Neural progenitor cell (in vitro differentiated cells): Measurements from ENCODE around the gene FBXW5. TPM values are rescaled to one million over a fixed set of nuclear protein-coding genes. Genes with fewer than 3 reads are reported as not detected.

ENCODE experiments used
- DNase-seq: peaks from one replicate; pipeline ENCODE4 v3.0.0-alpha.2; 2016; ENCODE audit warnings: low spot score
- H2AFZ ChIP-seq: fragments of 200-600 bp; sonication (generic); replicated peaks from 2 replicates; pipeline ENCODE4 v1.6.1; 2016; ENCODE audit warnings: antibody characterized with exemption
- H3F3A ChIP-seq: fragments of 200-600 bp; sonication (generic); 2 replicates; pipeline ENCODE4 v1.6.1; 2016; ENCODE audit warnings: antibody characterized with exemption, low read depth
- H3K27ac ChIP-seq: fragments of 200-600 bp; sonication (generic); 2 replicates; pipeline ENCODE4 v1.5.1; 2016; ENCODE audit warnings: mild to moderate bottlenecking
- H3K27me3 ChIP-seq: fragments of 200-600 bp; sonication (generic); 2 replicates; pipeline ENCODE4 v1.6.1; 2016; ENCODE audit warnings: mild to moderate bottlenecking, moderate library complexity
- H3K36me3 ChIP-seq: fragments of 200-600 bp; sonication (generic); 2 replicates; pipeline ENCODE4 v1.5.1; 2016
- H3K4me1 ChIP-seq: fragments of 200-600 bp; sonication (generic); 2 replicates; pipeline ENCODE4 v1.6.1; 2016; ENCODE audit warnings: mixed run types
- H3K4me2 ChIP-seq: fragments of 200-600 bp; sonication (generic); 2 replicates; pipeline ENCODE4 v1.6.1; 2016
- H3K4me3 ChIP-seq: fragments of 200-600 bp; sonication (generic); 2 replicates; pipeline ENCODE4 v1.5.1; 2016
- H3K79me2 ChIP-seq: fragments of 200-600 bp; sonication (generic); 2 replicates; pipeline ENCODE4 v1.6.1; 2016; ENCODE audit warnings: low read depth
- H3K9ac ChIP-seq: fragments of 200-600 bp; sonication (generic); 2 replicates; pipeline ENCODE4 v1.6.1; 2016
- H3K9me3 ChIP-seq: fragments of 200-600 bp; sonication (generic); 2 replicates; pipeline ENCODE4 v1.5.1; 2016; ENCODE audit warnings: low read depth
- H4K20me1 ChIP-seq: fragments of 200-600 bp; sonication (generic); 2 replicates; pipeline ENCODE4 v1.6.1; 2016; ENCODE audit warnings: low read depth
- H3K27ac Mint-ChIP-seq: 3 replicates; pipeline ENCODE4 v1.8.0; 2021; ENCODE audit warnings: mixed read lengths
- H3K27me3 Mint-ChIP-seq: 2 replicates; pipeline ENCODE4 v1.8.0; 2022; ENCODE audit warnings: low read depth, mild to moderate bottlenecking, inconsistent platforms, moderate library complexity, mixed read lengths; ENCODE audit not compliant: insufficient read depth
- H3K36me3 Mint-ChIP-seq: 3 replicates; pipeline ENCODE4 v1.8.0; 2021; ENCODE audit warnings: mixed read lengths
- H3K4me1 Mint-ChIP-seq: 3 replicates; pipeline ENCODE4 v1.8.0; 2021; ENCODE audit warnings: mixed read lengths
- H3K4me3 Mint-ChIP-seq: 3 replicates; pipeline ENCODE4 v1.8.0; 2021; ENCODE audit warnings: mild to moderate bottlenecking, moderate library complexity, mixed read lengths
- H3K9me3 Mint-ChIP-seq: 3 replicates; pipeline ENCODE4 v1.8.0; 2020; ENCODE audit warnings: mixed read lengths
- EZH2 ChIP-seq: fragments of 200-600 bp; sonication (generic); IDR thresholded peaks from 2 replicates; pipeline ENCODE4 v1.6.1; 2017; ENCODE audit warnings: antibody characterized with exemption, mild to moderate bottlenecking, moderate library complexity
- EZH2phosphoT487 ChIP-seq: fragments of 200-600 bp; sonication (generic); IDR thresholded peaks from 2 replicates; pipeline ENCODE4 v1.6.1; 2017; ENCODE audit warnings: antibody characterized with exemption
- total RNA-seq: library from RNA; depleted of rRNA; stranded (reverse); fragments of >200 nt; gene quantifications from 2 replicates; pipeline ENCODE4 v1.2.3, GENCODE V29; 2015; ENCODE audit warnings: low replicate concordance
- TF ChIP-seq, protein P1 (sequence below): fragments of 200-600 bp; sonication (generic); IDR thresholded peaks from 2 replicates; pipeline ENCODE4 v1.5.1; 2017; ENCODE audit warnings: antibody characterized with exemption, mild to moderate bottlenecking

The FBXW5 gene
- total RNA-seq, 1 donor from 2014 or later = 21.5 TPM

DNA sequence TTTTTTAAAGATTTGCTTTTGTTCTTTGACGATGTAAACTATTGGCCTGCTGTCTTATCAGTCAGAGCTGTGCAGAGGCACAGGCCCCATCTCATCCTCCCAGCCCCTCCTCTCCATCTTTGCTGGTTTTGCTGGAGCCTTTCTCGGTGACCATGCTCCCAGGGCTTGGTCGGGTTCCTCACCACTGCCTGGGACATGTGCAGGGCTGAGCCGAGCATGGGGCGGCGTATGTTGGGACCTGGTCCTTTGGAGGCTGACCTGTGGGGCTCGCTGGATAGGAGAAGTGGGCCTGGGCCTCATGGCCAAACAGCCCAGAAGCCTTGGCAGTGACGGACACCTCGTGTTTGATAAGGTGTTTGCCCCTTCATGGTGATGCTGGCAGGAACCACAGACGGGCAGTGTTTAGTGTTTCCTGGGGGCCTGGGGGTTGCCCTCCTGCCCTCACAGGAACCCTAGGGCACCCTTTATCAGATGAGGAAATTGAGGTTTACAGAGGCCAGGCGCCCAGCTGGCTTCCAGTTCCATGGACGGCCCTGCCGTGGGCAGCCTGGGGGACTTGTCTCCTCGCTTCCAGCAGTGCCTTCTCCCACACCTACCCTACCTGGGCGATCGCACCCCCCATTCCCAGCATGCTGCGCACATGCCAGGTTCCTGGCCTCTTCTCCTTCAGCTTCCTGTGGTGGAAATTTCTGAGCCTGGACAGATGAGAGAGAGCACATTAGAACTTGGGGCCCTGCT is 30.7 kb downstream of the FBXW5 start:
- Mint-ChIP-seq H3K27me3 (no peaks in the 10 kb centered on the region), H3K9me3 (no peaks in the 10 kb centered on the region), H3K27ac (no peak overlapping the region), H3K36me3 (peaks cover 10% of the 10 kb centered on the region), H3K4me1 (no peaks in the 10 kb centered on the region), H3K4me3 (no peak overlapping the region)
- Histone ChIP-seq H3K4me2 (no peak overlapping the region), H3K9me3 (no peaks in the 10 kb centered on the region), H3K79me2 (no peaks in the 10 kb centered on the region), H3F3A (no peaks in the 10 kb centered on the region), H4K20me1 (no peaks in the 10 kb centered on the region), H3K27ac (no peak overlapping the region), H3K9ac (no peak overlapping the region), H3K4me1 (no peaks in the 10 kb centered on the region), H3K27me3 (no peaks in the 10 kb centered on the region), H3K4me3 (no peak overlapping the region), H3K36me3 (no peaks in the 10 kb centered on the region), H2AFZ (no peak overlapping the region)
- DNase-seq = no peak
- TF ChIP-seq EZH2phosphoT487 = no peak
- TF ChIP-seq, protein P1, sequence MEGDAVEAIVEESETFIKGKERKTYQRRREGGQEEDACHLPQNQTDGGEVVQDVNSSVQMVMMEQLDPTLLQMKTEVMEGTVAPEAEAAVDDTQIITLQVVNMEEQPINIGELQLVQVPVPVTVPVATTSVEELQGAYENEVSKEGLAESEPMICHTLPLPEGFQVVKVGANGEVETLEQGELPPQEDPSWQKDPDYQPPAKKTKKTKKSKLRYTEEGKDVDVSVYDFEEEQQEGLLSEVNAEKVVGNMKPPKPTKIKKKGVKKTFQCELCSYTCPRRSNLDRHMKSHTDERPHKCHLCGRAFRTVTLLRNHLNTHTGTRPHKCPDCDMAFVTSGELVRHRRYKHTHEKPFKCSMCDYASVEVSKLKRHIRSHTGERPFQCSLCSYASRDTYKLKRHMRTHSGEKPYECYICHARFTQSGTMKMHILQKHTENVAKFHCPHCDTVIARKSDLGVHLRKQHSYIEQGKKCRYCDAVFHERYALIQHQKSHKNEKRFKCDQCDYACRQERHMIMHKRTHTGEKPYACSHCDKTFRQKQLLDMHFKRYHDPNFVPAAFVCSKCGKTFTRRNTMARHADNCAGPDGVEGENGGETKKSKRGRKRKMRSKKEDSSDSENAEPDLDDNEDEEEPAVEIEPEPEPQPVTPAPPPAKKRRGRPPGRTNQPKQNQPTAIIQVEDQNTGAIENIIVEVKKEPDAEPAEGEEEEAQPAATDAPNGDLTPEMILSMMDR = no peak
- no peak for TF ChIP-seq EZH2

DNA sequence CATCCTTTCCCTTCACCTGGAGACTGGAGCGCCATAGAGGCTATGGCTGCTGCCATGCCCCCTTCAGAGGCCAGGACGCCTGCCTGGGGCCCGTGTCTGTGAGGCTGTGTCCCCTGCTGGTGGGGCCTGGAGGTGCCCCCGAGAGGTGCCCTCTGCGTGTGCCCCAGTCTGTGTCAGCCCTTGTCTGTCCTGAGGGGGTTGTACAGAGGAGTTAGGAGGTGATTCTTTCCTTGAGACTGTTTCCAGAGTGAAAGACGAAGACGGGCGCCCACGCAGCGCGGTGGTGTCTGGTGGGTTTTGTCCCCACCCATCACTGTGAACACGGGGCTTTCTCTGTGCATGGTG is 33.7 kb downstream of the FBXW5 start:
- H3K36me3 Mint-ChIP-seq = peaks cover 6% of the 10 kb centered on the region
- H3K36me3 ChIP-seq = no peaks in the 10 kb centered on the region
- H3K4me1 Mint-ChIP-seq = no peaks in the 10 kb centered on the region
- no peaks in the 10 kb centered on the region for H3F3A ChIP-seq
- H4K20me1 ChIP-seq = no peaks in the 10 kb centered on the region
- no peaks in the 10 kb centered on the region for H3K9me3 ChIP-seq
- TF ChIP-seq EZH2phosphoT487 (no peak), EZH2 (no peak)
- TF ChIP-seq, protein P1 = peak; percentile 5
- H3K27me3 ChIP-seq = no peaks in the 10 kb centered on the region
- H3K27ac ChIP-seq = no peak overlapping the region
- DNase-seq = no peak
- H3K4me1 ChIP-seq = no peaks in the 10 kb centered on the region
- H3K9ac ChIP-seq = no peak overlapping the region
- no peak overlapping the region for H2AFZ ChIP-seq
- no peak overlapping the region for H3K4me3 ChIP-seq
- H3K4me3 Mint-ChIP-seq = no peak overlapping the region
- H3K9me3 Mint-ChIP-seq = no peaks in the 10 kb centered on the region
- no peak overlapping the region for H3K4me2 ChIP-seq
- H3K79me2 ChIP-seq = no peaks in the 10 kb centered on the region
- no peak overlapping the region for H3K27ac Mint-ChIP-seq
- H3K27me3 Mint-ChIP-seq = no peaks in the 10 kb centered on the region

DNA sequence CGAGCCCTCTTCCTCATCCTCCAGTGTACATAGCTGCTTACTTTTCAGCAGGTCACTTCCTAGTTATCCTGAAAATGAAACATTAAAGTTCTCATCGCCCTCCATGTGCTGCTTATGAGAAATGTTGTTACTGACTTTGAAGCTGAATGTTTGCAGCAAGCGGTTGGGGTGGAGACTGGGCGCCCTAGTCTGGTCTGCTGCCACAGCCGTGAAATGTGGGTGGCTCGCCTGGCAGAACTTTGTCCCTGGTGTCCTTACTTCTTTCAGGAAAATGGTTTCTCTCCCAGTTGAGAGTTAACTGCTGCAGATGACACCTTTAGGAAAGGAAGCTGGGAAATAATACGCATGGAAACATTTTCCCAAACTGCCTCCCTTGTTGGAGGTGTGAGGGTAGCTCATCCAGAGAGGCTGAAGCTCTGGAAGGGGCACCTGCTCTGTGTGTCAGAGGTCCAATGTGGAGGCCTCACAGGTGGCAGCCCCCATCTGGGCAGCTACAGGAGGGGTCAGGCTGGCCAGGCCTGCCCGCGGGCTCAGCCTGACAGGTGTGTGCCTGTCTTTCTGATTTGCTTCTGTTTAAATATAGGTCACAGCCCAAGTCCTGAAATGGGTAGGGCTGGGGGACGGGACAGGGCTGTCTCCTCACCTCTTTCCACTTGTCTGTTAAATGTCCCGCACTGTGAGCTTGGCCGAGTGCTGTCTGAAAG is 34.2 kb downstream of the FBXW5 start:
- H3K36me3 Mint-ChIP-seq = peaks cover 8% of the 10 kb centered on the region
- H3K36me3 ChIP-seq = no peaks in the 10 kb centered on the region
- H3K79me2 ChIP-seq = no peaks in the 10 kb centered on the region
- no peaks in the 10 kb centered on the region for H3F3A ChIP-seq
- DNase-seq = no peak
- H3K9ac ChIP-seq = no peak overlapping the region
- TF ChIP-seq, protein P1 = no peak
- TF ChIP-seq EZH2phosphoT487 = no peak
- TF ChIP-seq EZH2 = no peak
- H3K4me1 Mint-ChIP-seq = no peaks in the 10 kb centered on the region
- no peaks in the 10 kb centered on the region for H3K9me3 Mint-ChIP-seq
- H3K27ac ChIP-seq = no peak overlapping the region
- H2AFZ ChIP-seq = no peak overlapping the region
- no peak overlapping the region for H3K4me3 ChIP-seq
- H3K4me2 ChIP-seq = no peak overlapping the region
- no peaks in the 10 kb centered on the region for H3K27me3 ChIP-seq
- no peaks in the 10 kb centered on the region for H3K4me1 ChIP-seq
- no peaks in the 10 kb centered on the region for H3K27me3 Mint-ChIP-seq
- no peak overlapping the region for H3K4me3 Mint-ChIP-seq
- H3K27ac Mint-ChIP-seq = no peak overlapping the region
- no peaks in the 10 kb centered on the region for H3K9me3 ChIP-seq
- H4K20me1 ChIP-seq = no peaks in the 10 kb centered on the region
